ENCODE measurements around the gene PSMC2. TPM values are rescaled to one million over a fixed set of nuclear protein-coding genes. Genes with fewer than 3 reads are reported as not detected.

Gene PSMC2
- total RNA-seq, 1 experiment from 2014 or later = 128 TPM

- Histone ChIP-seq H3K18ac (ENCODE audit: insufficient read length, low read depth, low read length) (no peak overlapping the region), H3K27ac (ENCODE audit: insufficient read length, low read depth, low read length) (no peak overlapping the region), H3K9me3 (ENCODE audit: control insufficient read depth, low read depth, low read length) (no peaks in the 10 kb centered on the region), H2BK120ac (ENCODE audit: low read depth, low read length, poor library complexity, severe bottlenecking) (no peak overlapping the region), H2BK12ac (ENCODE audit: insufficient read length, low read depth, low read length) (no peak overlapping the region), H3K79me1 (ENCODE audit: insufficient read depth, low read depth, low read length, poor library complexity, severe bottlenecking) (no peaks in the 10 kb centered on the region), H3K4me2 (ENCODE audit: insufficient read depth, insufficient read length, low read length) (no peak overlapping the region), H3K79me2 (ENCODE audit: insufficient read depth, low read length) (no peaks in the 10 kb centered on the region), H2AFZ (ENCODE audit: low read length) (no peak overlapping the region), H3K14ac (ENCODE audit: insufficient read depth, low read length) (no peak overlapping the region), H3T11ph (ENCODE audit: low read length) (no peak overlapping the region), H3K23ac (ENCODE audit: insufficient read length, low read depth, low read length) (no peak overlapping the region), H4K8ac (replicated peaks; ENCODE audit: insufficient read length, low read depth, low read length) (no peak overlapping the region), H3K23me2 (ENCODE audit: insufficient read length, low read depth, low read length, poor library complexity, severe bottlenecking) (no peaks in the 10 kb centered on the region), H3K56ac (ENCODE audit: insufficient read length, low read depth, low read length) (no peak overlapping the region), H2AK5ac (ENCODE audit: insufficient read length, low read length) (no peak overlapping the region), H2BK20ac (ENCODE audit: low read depth, low read length, poor library complexity, severe bottlenecking) (no peak overlapping the region), H3K4ac (ENCODE audit: low read depth, low read length) (no peak overlapping the region), H3K27me3 (ENCODE audit: insufficient read depth, low read length) (no peaks in the 10 kb centered on the region), H4K5ac (ENCODE audit: insufficient read length, low read depth, low read length) (no peak overlapping the region), H2BK15ac (ENCODE audit: low read depth, low read length) (no peak overlapping the region), H4K20me1 (ENCODE audit: control insufficient read depth, insufficient read depth, insufficient read length) (no peaks in the 10 kb centered on the region), H4K91ac (ENCODE audit: insufficient read length, low read depth, low read length) (no peak overlapping the region), H2BK5ac (ENCODE audit: insufficient read length, low read length) (no peak overlapping the region), H3K9ac (ENCODE audit: extremely low read depth, insufficient read length, low read length) (no peak overlapping the region), H3K4me1 (ENCODE audit: insufficient read depth, low read length) (no peaks in the 10 kb centered on the region)
- H3K9me3 Mint-ChIP-seq = no peaks in the 10 kb centered on the region
- peaks cover 3% of the 10 kb centered on the region; the same call in 1 of the 2 replicates for H3K27me3 Mint-ChIP-seq (ENCODE audit: low read depth)
- DNase-seq = no peak
- H3K36me3 Mint-ChIP-seq (ENCODE audit: insufficient read depth in 1 of 3, low read depth in 3 of 3) = no peaks in the 10 kb centered on the region
- no CpG with 5 or more reads among the region's 5 CpGs for WGBS (ENCODE audit: extremely low coverage, insufficient read length, low lambda C conversion rate)
- TF ChIP-seq, protein P1, sequence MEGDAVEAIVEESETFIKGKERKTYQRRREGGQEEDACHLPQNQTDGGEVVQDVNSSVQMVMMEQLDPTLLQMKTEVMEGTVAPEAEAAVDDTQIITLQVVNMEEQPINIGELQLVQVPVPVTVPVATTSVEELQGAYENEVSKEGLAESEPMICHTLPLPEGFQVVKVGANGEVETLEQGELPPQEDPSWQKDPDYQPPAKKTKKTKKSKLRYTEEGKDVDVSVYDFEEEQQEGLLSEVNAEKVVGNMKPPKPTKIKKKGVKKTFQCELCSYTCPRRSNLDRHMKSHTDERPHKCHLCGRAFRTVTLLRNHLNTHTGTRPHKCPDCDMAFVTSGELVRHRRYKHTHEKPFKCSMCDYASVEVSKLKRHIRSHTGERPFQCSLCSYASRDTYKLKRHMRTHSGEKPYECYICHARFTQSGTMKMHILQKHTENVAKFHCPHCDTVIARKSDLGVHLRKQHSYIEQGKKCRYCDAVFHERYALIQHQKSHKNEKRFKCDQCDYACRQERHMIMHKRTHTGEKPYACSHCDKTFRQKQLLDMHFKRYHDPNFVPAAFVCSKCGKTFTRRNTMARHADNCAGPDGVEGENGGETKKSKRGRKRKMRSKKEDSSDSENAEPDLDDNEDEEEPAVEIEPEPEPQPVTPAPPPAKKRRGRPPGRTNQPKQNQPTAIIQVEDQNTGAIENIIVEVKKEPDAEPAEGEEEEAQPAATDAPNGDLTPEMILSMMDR (conservative IDR thresholded peaks at IDR 0.05) = no peak
- H3K4me3 Mint-ChIP-seq = no peak overlapping the region
- H3K4me1 Mint-ChIP-seq = no peaks in the 10 kb centered on the region
- no peak overlapping the region for H3K27ac Mint-ChIP-seq
Measured at GRCh38 chr7:103382032-103382402, 34.6 kb downstream of the PSMC2 start.
